ENCODE data around the gene NCOA5.

NCOA5 gene

DNA sequence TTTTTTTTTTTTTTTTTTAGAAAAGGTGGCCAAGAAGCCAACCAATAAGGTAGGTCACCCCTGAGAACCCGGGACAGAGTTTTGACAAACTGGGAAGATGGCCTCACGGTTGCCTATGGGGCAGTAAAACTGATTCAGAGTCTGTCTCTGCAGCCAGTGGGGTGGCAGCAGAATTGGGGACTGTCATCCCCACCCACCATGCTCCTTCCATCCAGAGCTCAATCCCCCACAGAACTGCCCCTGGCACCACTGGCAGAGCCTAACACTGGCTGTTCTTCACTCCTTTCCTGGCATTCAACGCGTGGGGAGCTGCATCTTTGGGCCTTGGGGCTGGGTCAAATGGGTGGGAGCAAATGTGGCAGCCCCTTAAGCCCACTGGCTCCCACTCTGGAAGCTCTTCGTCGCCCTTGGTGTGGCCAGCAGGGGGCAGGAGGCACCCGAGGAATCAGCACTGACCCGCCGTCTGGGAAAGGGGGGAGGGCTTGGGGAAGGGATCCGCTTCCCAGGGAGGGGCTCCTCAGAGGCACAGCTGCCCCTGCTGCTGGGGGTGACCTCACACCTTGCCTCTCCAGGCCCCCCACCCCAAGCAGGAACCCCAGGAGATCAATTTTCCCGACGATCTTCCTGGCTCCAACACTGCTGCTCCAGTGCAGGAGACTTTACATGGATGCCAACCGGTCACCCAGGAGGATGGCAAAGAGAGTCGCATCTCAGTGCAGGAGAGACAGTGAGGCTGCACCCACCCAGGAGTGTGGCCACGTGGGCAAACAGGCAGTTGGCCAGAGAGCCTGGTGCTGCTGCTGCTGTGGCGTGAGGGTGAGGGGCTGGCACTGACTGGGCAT lies 38.8 kb upstream of the NCOA5 start:
- 45 to 58% methylated on average over 5 to 10 of the region's 16 CpGs for WGBS, 2 experiments (ENCODE audit: insufficient coverage in 2 of 2)
- H3K9me3 ChIP-seq (ENCODE audit: control insufficient read depth, low read length), result no peaks in the 10 kb centered on the region
- no peaks in the 10 kb centered on the region for H3K36me3 ChIP-seq (ENCODE audit: control insufficient read depth, insufficient read depth, low read length)
- H3K27ac ChIP-seq (ENCODE audit: low read depth, low read length, severe bottlenecking), result no peak overlapping the region
- no peaks in the 10 kb centered on the region for H3K4me1 ChIP-seq (ENCODE audit: control insufficient read depth, insufficient read depth, low read length, poor library complexity, severe bottlenecking)
- no peak overlapping the region for H3K4me3 ChIP-seq (ENCODE audit: extremely low read depth, insufficient read depth, low read length, poor library complexity, severe bottlenecking)

- Histone ChIP-seq H3K36me3 (ENCODE audit: control insufficient read depth, insufficient read depth, low read length) (no peaks in the 10 kb centered on the region), H3K4me1 (ENCODE audit: control insufficient read depth, insufficient read depth, low read length, poor library complexity, severe bottlenecking) (peaks cover 4% of the 10 kb centered on the region), H3K27ac (ENCODE audit: low read depth, low read length, severe bottlenecking) (no peak overlapping the region), H3K9me3 (ENCODE audit: control insufficient read depth, low read length) (no peaks in the 10 kb centered on the region), H3K4me3 (ENCODE audit: extremely low read depth, insufficient read depth, low read length, poor library complexity, severe bottlenecking) (no peak overlapping the region)
- WGBS, 2 experiments (ENCODE audit: insufficient coverage in 2 of 2), result 93 to 94% methylated on average over 9 of the region's 11 CpGs
Observed at GRCh38 chr20:46127396-46128010, 37.7 kb upstream of the NCOA5 start.

GRCh38 chr20:46126440-46127056 lies 36.8 kb upstream of the NCOA5 start:
- 83 to 93% methylated on average over 1 to 3 of the region's 5 CpGs for WGBS, 2 experiments (ENCODE audit: insufficient coverage in 2 of 2)
- H3K4me3 ChIP-seq (ENCODE audit: extremely low read depth, insufficient read depth, low read length, poor library complexity, severe bottlenecking), result no peak overlapping the region
- no peak overlapping the region for H3K27ac ChIP-seq (ENCODE audit: low read depth, low read length, severe bottlenecking)
- no peaks in the 10 kb centered on the region for H3K36me3 ChIP-seq (ENCODE audit: control insufficient read depth, insufficient read depth, low read length)
- H3K4me1 ChIP-seq (ENCODE audit: control insufficient read depth, insufficient read depth, low read length, poor library complexity, severe bottlenecking), result peaks cover 14% of the 10 kb centered on the region
- H3K9me3 ChIP-seq (ENCODE audit: control insufficient read depth, low read length), result no peaks in the 10 kb centered on the region

DNA sequence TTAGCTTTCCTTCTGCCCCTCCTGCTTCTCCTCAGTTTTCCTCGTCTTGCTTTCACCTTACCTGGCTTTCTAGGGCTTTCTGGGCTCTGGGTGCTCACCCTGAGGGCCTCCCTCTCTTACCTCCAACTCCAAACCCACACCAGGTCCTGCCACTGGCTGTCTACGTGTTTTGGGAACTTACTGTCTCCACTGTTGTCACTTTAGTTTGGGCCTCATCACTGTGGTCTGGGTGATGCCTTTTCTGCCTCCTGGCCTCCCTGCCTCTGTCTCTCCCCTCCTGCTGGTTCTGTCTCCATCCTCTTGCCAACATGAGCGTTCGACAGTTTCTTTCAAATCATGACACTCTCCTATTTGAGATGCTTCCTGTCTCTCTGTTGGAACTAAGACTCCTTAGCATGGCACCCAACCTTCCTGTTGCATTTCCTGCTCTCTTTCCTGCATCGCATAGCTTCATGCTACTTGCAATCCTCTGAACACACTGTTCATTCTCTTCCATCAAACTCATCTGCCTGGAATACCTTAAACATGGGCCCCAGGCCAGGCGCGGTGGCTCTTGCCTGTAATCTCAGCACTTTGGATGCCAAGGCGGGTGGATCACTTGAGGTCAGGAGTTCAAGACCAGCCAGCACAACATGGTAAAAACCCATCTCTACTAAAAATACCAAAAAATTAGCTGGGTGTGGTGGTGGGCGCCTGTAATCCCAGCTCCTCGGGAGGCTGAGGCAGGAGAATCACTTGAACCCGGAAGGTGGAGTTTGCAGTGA lies 33.9 kb upstream of the NCOA5 start:
- WGBS, 2 experiments (ENCODE audit: insufficient coverage in 2 of 2), result 95% methylated on average over 7 to 8 of the region's 11 CpGs
- Histone ChIP-seq H3K4me1 (ENCODE audit: control insufficient read depth, insufficient read depth, low read length, poor library complexity, severe bottlenecking) (peaks cover 16% of the 10 kb centered on the region), H3K9me3 (ENCODE audit: control insufficient read depth, low read length) (no peaks in the 10 kb centered on the region), H3K27ac (ENCODE audit: low read depth, low read length, severe bottlenecking) (no peak overlapping the region), H3K4me3 (ENCODE audit: extremely low read depth, insufficient read depth, low read length, poor library complexity, severe bottlenecking) (no peak overlapping the region), H3K36me3 (ENCODE audit: control insufficient read depth, insufficient read depth, low read length) (no peaks in the 10 kb centered on the region)

- Histone ChIP-seq H3K4me1 (ENCODE audit: control insufficient read depth, insufficient read depth, low read length, poor library complexity, severe bottlenecking) (peaks cover 16% of the 10 kb centered on the region), H3K27ac (ENCODE audit: low read depth, low read length, severe bottlenecking) (no peak overlapping the region), H3K4me3 (ENCODE audit: extremely low read depth, insufficient read depth, low read length, poor library complexity, severe bottlenecking) (no peak overlapping the region), H3K36me3 (ENCODE audit: control insufficient read depth, insufficient read depth, low read length) (no peaks in the 10 kb centered on the region), H3K9me3 (ENCODE audit: control insufficient read depth, low read length) (no peaks in the 10 kb centered on the region)
- 93 to 95% methylated on average over 13 to 15 of the region's 15 CpGs for WGBS, 2 experiments (ENCODE audit: insufficient coverage in 2 of 2)
Observed at GRCh38 chr20:46122516-46123481, 33.0 kb upstream of the NCOA5 start.

- Histone ChIP-seq H3K9me3 (ENCODE audit: control insufficient read depth, low read length) (no peaks in the 10 kb centered on the region), H3K36me3 (ENCODE audit: control insufficient read depth, insufficient read depth, low read length) (no peaks in the 10 kb centered on the region), H3K4me3 (ENCODE audit: extremely low read depth, insufficient read depth, low read length, poor library complexity, severe bottlenecking) (no peak overlapping the region), H3K4me1 (ENCODE audit: control insufficient read depth, insufficient read depth, low read length, poor library complexity, severe bottlenecking) (peaks cover 16% of the 10 kb centered on the region), H3K27ac (ENCODE audit: low read depth, low read length, severe bottlenecking) (peak overlapping the region; percentile 30)
- 85 to 94% methylated on average over 10 to 11 of the region's 11 CpGs for WGBS, 2 experiments (ENCODE audit: insufficient coverage in 2 of 2)
Observed at GRCh38 chr20:46122071-46122470, 32.3 kb upstream of the NCOA5 start.

- Histone ChIP-seq H3K9me3 (ENCODE audit: control insufficient read depth, low read length) (no peaks in the 10 kb centered on the region), H3K4me1 (ENCODE audit: control insufficient read depth, insufficient read depth, low read length, poor library complexity, severe bottlenecking) (peaks cover 16% of the 10 kb centered on the region), H3K4me3 (ENCODE audit: extremely low read depth, insufficient read depth, low read length, poor library complexity, severe bottlenecking) (no peak overlapping the region), H3K36me3 (ENCODE audit: control insufficient read depth, insufficient read depth, low read length) (no peaks in the 10 kb centered on the region), H3K27ac (ENCODE audit: low read depth, low read length, severe bottlenecking) (peak overlapping the region; percentile 30)
- WGBS, 2 experiments (ENCODE audit: insufficient coverage in 2 of 2), result 87 to 100% methylated on average over 2 of the region's 2 CpGs
Observed at GRCh38 chr20:46121184-46121930, 31.6 kb upstream of the NCOA5 start.

DNA sequence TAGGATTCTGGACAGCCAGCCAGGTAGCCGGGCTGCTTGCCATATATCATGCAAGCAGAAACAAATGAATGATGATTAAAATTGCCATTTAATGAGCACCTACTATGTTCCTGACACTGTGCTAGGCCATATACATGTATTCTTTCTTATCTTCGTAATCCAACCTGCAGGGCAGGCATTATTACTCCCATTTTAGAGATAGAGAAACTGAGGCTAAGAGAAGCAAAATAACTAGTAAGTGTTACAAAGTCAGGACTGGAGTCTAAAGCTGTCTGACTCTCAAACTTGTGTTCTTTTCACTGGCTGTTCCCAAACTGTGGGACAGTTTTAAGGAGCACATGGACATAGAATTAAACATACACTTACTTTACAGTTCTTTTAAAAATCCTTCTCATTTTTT lies 30.4 kb upstream of the NCOA5 start:
- peaks cover 16% of the 10 kb centered on the region for H3K4me1 ChIP-seq (ENCODE audit: control insufficient read depth, insufficient read depth, low read length, poor library complexity, severe bottlenecking)
- no peak overlapping the region for H3K4me3 ChIP-seq (ENCODE audit: extremely low read depth, insufficient read depth, low read length, poor library complexity, severe bottlenecking)
- H3K9me3 ChIP-seq (ENCODE audit: control insufficient read depth, low read length), result no peaks in the 10 kb centered on the region
- no peak overlapping the region for H3K27ac ChIP-seq (ENCODE audit: low read depth, low read length, severe bottlenecking)
- H3K36me3 ChIP-seq (ENCODE audit: control insufficient read depth, insufficient read depth, low read length), result no peaks in the 10 kb centered on the region
- WGBS, 2 experiments (ENCODE audit: insufficient coverage in 2 of 2), result 75 to 80% methylated on average over 1 of the region's 2 CpGs

- Histone ChIP-seq H3K27ac (ENCODE audit: low read depth, low read length, severe bottlenecking) (no peak overlapping the region), H3K4me1 (ENCODE audit: control insufficient read depth, insufficient read depth, low read length, poor library complexity, severe bottlenecking) (peaks cover 16% of the 10 kb centered on the region), H3K9me3 (ENCODE audit: control insufficient read depth, low read length) (no peaks in the 10 kb centered on the region), H3K4me3 (ENCODE audit: extremely low read depth, insufficient read depth, low read length, poor library complexity, severe bottlenecking) (no peak overlapping the region), H3K36me3 (ENCODE audit: control insufficient read depth, insufficient read depth, low read length) (no peaks in the 10 kb centered on the region)
- 88 to 100% methylated on average over 2 of the region's 2 CpGs for WGBS, 2 experiments (ENCODE audit: insufficient coverage in 2 of 2)
Observed at GRCh38 chr20:46119547-46119946, 29.8 kb upstream of the NCOA5 start.

All from mesodermal cell (in vitro differentiated cells).